OCI-LY1 (cell line): ENCODE measurements around the gene MCCD1.

Source experiments
- H2AFZ ChIP-seq: fragments of 200-600 bp; sonication (generic), shearing (Covaris generic); 2 replicates; pipeline ENCODE4 v1.6.0; 2014; ENCODE audit warnings: antibody characterized with exemption, mild to moderate bottlenecking, low read length
- H3F3A ChIP-seq: fragments of 200-600 bp; sonication (generic), shearing (Covaris generic); 2 replicates; pipeline ENCODE4 v1.6.0; 2014; ENCODE audit warnings: mild to moderate bottlenecking, antibody characterized with exemption, low read length, moderate library complexity; ENCODE audit not compliant: insufficient read depth
- H3K27ac ChIP-seq: fragments of 200-600 bp; sonication (generic); 2 replicates; pipeline ENCODE4 v1.5.1; 2014; ENCODE audit warnings: low read length, mixed run types, mild to moderate bottlenecking, low read depth; ENCODE audit not compliant: poor library complexity, severe bottlenecking
- H3K27me3 ChIP-seq: fragments of 200-600 bp; sonication (generic); 2 replicates; pipeline ENCODE4 v1.6.0; 2014; ENCODE audit warnings: antibody characterized with exemption, mild to moderate bottlenecking, low read length, moderate library complexity; ENCODE audit not compliant: insufficient read depth
- H3K36me3 ChIP-seq: fragments of 200-600 bp; sonication (generic); 2 replicates; pipeline ENCODE4 v1.6.1; 2014; ENCODE audit warnings: mild to moderate bottlenecking, antibody characterized with exemption, low read length, moderate library complexity, mixed read lengths; ENCODE audit not compliant: insufficient read depth
- H3K4me1 ChIP-seq: fragments of 200-600 bp; sonication (generic); 2 replicates; pipeline ENCODE4 v1.5.1; 2014; ENCODE audit warnings: mild to moderate bottlenecking, low read length, moderate library complexity; ENCODE audit not compliant: insufficient read depth, severe bottlenecking
- H3K4me2 ChIP-seq: fragments of 200-600 bp; sonication (generic), shearing (Covaris generic); 2 replicates; pipeline ENCODE4 v1.6.1; 2014; ENCODE audit warnings: low read length
- H3K4me3 ChIP-seq: fragments of 200-600 bp; sonication (generic); 2 replicates; pipeline ENCODE4 v1.5.1; 2014; ENCODE audit warnings: low read length, low read depth, mild to moderate bottlenecking, mixed read lengths; ENCODE audit not compliant: poor library complexity, severe bottlenecking
- H3K79me2 ChIP-seq: fragments of 200-600 bp; shearing (Covaris generic); 2 replicates; pipeline ENCODE4 v1.6.1; 2016; ENCODE audit warnings: mixed run types, low read length, mixed read lengths; ENCODE audit not compliant: insufficient read depth
- H3K9ac ChIP-seq: fragments of 200-600 bp; sonication (generic), shearing (Covaris generic); 2 replicates; pipeline ENCODE4 v1.6.1; 2014; ENCODE audit warnings: mild to moderate bottlenecking, low read length, mixed read lengths
- H3K9me2 ChIP-seq: fragments of 200-600 bp; sonication (generic), shearing (Covaris generic); 2 replicates; pipeline ENCODE4 v1.6.1; 2014; ENCODE audit warnings: low read depth, mild to moderate bottlenecking, low read length, mixed read lengths
- H3K9me3 ChIP-seq: fragments of 200-600 bp; shearing (Covaris generic); 2 replicates; pipeline ENCODE4 v1.6.1; 2014; ENCODE audit warnings: low read length, mixed read lengths
- H4K20me1 ChIP-seq: fragments of 200-600 bp; sonication (generic), shearing (Covaris generic); 2 replicates; pipeline ENCODE4 v1.6.0; 2016; ENCODE audit warnings: mild to moderate bottlenecking, low read length; ENCODE audit not compliant: insufficient read depth
- CTCF ChIP-seq: fragments of 200-600 bp; sonication (generic), shearing (Covaris generic); IDR thresholded peaks from 2 replicates; pipeline ENCODE4 v1.5.1; 2017; ENCODE audit warnings: mild to moderate bottlenecking, antibody characterized with exemption, low read length, moderate library complexity, mixed read lengths
- EZH2 ChIP-seq: fragments of 200-600 bp; sonication (generic), shearing (Covaris generic); IDR thresholded peaks from 2 replicates; pipeline ENCODE4 v1.8.0; 2017; ENCODE audit warnings: borderline replicate concordance, mixed run types, mild to moderate bottlenecking, antibody characterized with exemption, low read length, moderate library complexity, mixed read lengths

Gene MCCD1

DNA sequence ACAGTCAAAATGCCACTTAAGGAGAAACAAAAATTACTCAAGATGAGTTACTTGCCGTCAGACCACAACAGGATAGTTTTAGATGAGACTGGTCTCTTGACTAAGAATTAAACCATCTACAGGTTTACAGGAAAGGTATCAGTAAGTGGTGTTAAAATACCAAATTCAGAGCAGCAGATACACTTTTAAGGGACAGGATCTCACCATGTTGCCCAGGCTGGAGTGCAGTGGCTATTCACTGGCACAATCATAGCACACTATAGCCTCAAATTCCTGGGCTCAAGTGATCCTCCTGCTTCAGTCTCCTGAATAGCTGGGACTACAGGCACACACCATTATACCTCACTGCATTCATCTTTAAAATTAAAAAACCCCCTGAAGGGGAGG, 4.7 kb downstream of the MCCD1 start:
- Histone ChIP-seq H3K27me3 (no peaks in the 10 kb centered on the region), H3K9ac (no peak overlapping the region), H3K4me3 (no peak overlapping the region), H3K4me2 (no peak overlapping the region), H3K79me2 (peaks cover 6% of the 10 kb centered on the region), H4K20me1 (no peaks in the 10 kb centered on the region), H3K9me3 (no peaks in the 10 kb centered on the region), H3K9me2 (no peaks in the 10 kb centered on the region), H2AFZ (no peak overlapping the region), H3K4me1 (peaks cover 5% of the 10 kb centered on the region), H3F3A (peaks cover 14% of the 10 kb centered on the region; the same call in 1 of the 2 replicates), H3K27ac (no peak overlapping the region), H3K36me3 (peaks cover 89% of the 10 kb centered on the region)
- TF ChIP-seq EZH2 (no peak), CTCF (no peak)

DNA sequence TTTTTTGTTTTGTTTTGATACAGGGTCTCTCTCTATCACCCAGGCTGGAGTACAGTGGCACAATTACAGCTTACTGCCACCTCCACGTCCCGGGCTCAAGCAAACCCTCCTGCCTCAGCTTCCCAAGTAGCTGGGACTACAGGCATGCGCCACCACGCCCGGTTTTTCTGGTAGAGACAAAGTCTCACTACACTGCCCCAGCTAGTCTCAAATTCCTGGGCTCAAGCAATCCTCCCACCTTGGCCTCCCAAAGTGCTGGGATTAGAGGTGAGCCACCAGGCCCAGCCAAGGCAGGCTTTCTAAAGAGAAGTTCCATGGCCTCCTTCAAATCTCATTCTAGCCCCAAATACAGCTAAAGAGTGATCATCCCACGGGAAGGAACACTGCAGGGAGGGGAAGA, 5.2 kb downstream of the MCCD1 start:
- Histone ChIP-seq H3K9ac (no peak overlapping the region), H3K4me2 (no peak overlapping the region), H2AFZ (no peak overlapping the region), H3F3A (peaks cover 14% of the 10 kb centered on the region; the same call in 1 of the 2 replicates), H3K4me3 (no peak overlapping the region), H3K36me3 (peaks cover 95% of the 10 kb centered on the region), H3K79me2 (peaks cover 11% of the 10 kb centered on the region), H3K9me3 (no peaks in the 10 kb centered on the region), H3K4me1 (peaks cover 10% of the 10 kb centered on the region), H4K20me1 (no peaks in the 10 kb centered on the region), H3K27me3 (no peaks in the 10 kb centered on the region), H3K9me2 (no peaks in the 10 kb centered on the region), H3K27ac (no peak overlapping the region)
- TF ChIP-seq EZH2, result no peak
- no peak for TF ChIP-seq CTCF

GRCh38 chr6:31534521-31535040, 5.8 kb downstream of the MCCD1 start:
- H3K36me3 ChIP-seq, result peaks cover 98% of the 10 kb centered on the region
- no peak overlapping the region for H3K27ac ChIP-seq
- H3K4me1 ChIP-seq, result peaks cover 16% of the 10 kb centered on the region
- H4K20me1 ChIP-seq, result no peaks in the 10 kb centered on the region
- no peaks in the 10 kb centered on the region for H3K9me2 ChIP-seq
- TF ChIP-seq CTCF, result no peak
- no peak for TF ChIP-seq EZH2
- no peaks in the 10 kb centered on the region for H3K9me3 ChIP-seq
- no peak overlapping the region for H3K9ac ChIP-seq
- peaks cover 17% of the 10 kb centered on the region for H3K79me2 ChIP-seq
- H2AFZ ChIP-seq, result no peak overlapping the region
- no peaks in the 10 kb centered on the region for H3K27me3 ChIP-seq
- H3K4me2 ChIP-seq, result no peak overlapping the region
- peaks cover 14% of the 10 kb centered on the region; the same call in 1 of the 2 replicates for H3F3A ChIP-seq
- H3K4me3 ChIP-seq, result no peak overlapping the region
